GM18499 (cell line): ENCODE results near the gene NCAM1.

ENCODE experiments used
- ATAC-seq: cut with Tn5 transposase; IDR thresholded peaks from one replicate; pipeline ENCODE4 v1.9.1; 2021; ENCODE audit warnings: moderate number of reproducible peaks; ENCODE audit not compliant: insufficient read depth, unreplicated experiment

Gene NCAM1

GRCh38 chr11:113192121-113192925, 231.1 kb downstream of the NCAM1 start:
- no peak for ATAC-seq

GRCh38 chr11:113193016-113193415, 231.8 kb downstream of the NCAM1 start:
- ATAC-seq = no peak

- no peak for ATAC-seq
Observed at GRCh38 chr11:113193946-113194345, 232.7 kb downstream of the NCAM1 start.

GRCh38 chr11:113195728-113196127, 234.5 kb downstream of the NCAM1 start:
- ATAC-seq = no peak

GRCh38 chr11:113197446-113197845, 236.2 kb downstream of the NCAM1 start:
- ATAC-seq = no peak

- no peak for ATAC-seq
Observed at GRCh38 chr11:113198972-113199661, 237.9 kb downstream of the NCAM1 start.

GRCh38 chr11:113199866-113200265, 238.6 kb downstream of the NCAM1 start:
- no peak for ATAC-seq

GRCh38 chr11:113201054-113201818, 240.0 kb downstream of the NCAM1 start:
- no peak for ATAC-seq

- ATAC-seq = no peak
Observed at GRCh38 chr11:113202431-113202830, 241.2 kb downstream of the NCAM1 start.

- ATAC-seq = no peak
Observed at GRCh38 chr11:113203141-113203753, 242.0 kb downstream of the NCAM1 start.

- no peak for ATAC-seq
Observed at GRCh38 chr11:113204280-113204679, 243.1 kb downstream of the NCAM1 start.

- no peak for ATAC-seq
Observed at GRCh38 chr11:113213549-113213948, 252.3 kb downstream of the NCAM1 start.

- no peak for ATAC-seq
Observed at GRCh38 chr11:113222241-113222640, 261.0 kb downstream of the NCAM1 start.

- ATAC-seq = no peak
Observed at GRCh38 chr11:113234888-113235287, 273.7 kb downstream of the NCAM1 start.

GRCh38 chr11:113237261-113237660, 276.0 kb downstream of the NCAM1 start:
- no peak for ATAC-seq

- ATAC-seq = no peak
Observed at GRCh38 chr11:113238721-113239120, 277.5 kb downstream of the NCAM1 start.

GRCh38 chr11:113240389-113240788, 279.2 kb downstream of the NCAM1 start:
- ATAC-seq = no peak

GRCh38 chr11:113240790-113241635, 279.8 kb downstream of the NCAM1 start:
- no peak for ATAC-seq

- no peak for ATAC-seq
Observed at GRCh38 chr11:113241636-113242054, 280.4 kb downstream of the NCAM1 start.

GRCh38 chr11:113242060-113242459, 280.8 kb downstream of the NCAM1 start:
- ATAC-seq = no peak
